Measurements from ENCODE around the gene KIAA0753.
"Not testable (repeated sequence)": the region's sequence is repeated elsewhere in the genome, so short reads cannot be mapped to it uniquely, and the experiment has no call there.

Gene KIAA0753

GRCh38 chr17:6597727-6598126, 42.8 kb downstream of the KIAA0753 start:
- DNase-seq (ENCODE audit: low read depth in 3 of 3, low spot score in 1 of 3) = no peak

- no peak for DNase-seq (ENCODE audit: low read depth in 3 of 3, low spot score in 1 of 3)
Observed at GRCh38 chr17:6596941-6597340, 43.6 kb downstream of the KIAA0753 start.

GRCh38 chr17:6596511-6596910, 44.0 kb downstream of the KIAA0753 start:
- DNase-seq (ENCODE audit: low read depth in 3 of 3, low spot score in 1 of 3) = no peak

- no peak for DNase-seq (ENCODE audit: low read depth in 3 of 3, low spot score in 1 of 3)
Observed at GRCh38 chr17:6596081-6596480, 44.4 kb downstream of the KIAA0753 start.

- DNase-seq (ENCODE audit: low read depth in 3 of 3, low spot score in 1 of 3) = not testable (repeated sequence)
Observed at GRCh38 chr17:6593371-6593770, 47.1 kb downstream of the KIAA0753 start.

- DNase-seq (ENCODE audit: low read depth in 3 of 3, low spot score in 1 of 3) = no peak
Observed at GRCh38 chr17:6592173-6592572, 48.3 kb downstream of the KIAA0753 start.

GRCh38 chr17:6591599-6592158, 48.8 kb downstream of the KIAA0753 start:
- no peak for DNase-seq (ENCODE audit: low read depth in 3 of 3, low spot score in 1 of 3)

GRCh38 chr17:6589266-6589946, 51.1 kb downstream of the KIAA0753 start:
- no peak for DNase-seq (ENCODE audit: low read depth in 3 of 3, low spot score in 1 of 3)

- no peak for DNase-seq (ENCODE audit: low read depth in 3 of 3, low spot score in 1 of 3)
Observed at GRCh38 chr17:6588165-6588564, 52.3 kb downstream of the KIAA0753 start.

GRCh38 chr17:6587310-6587709, 53.2 kb downstream of the KIAA0753 start:
- DNase-seq (ENCODE audit: low read depth in 3 of 3, low spot score in 1 of 3) = no peak

GRCh38 chr17:6583411-6583810, 57.1 kb downstream of the KIAA0753 start:
- no peak for DNase-seq (ENCODE audit: low read depth in 3 of 3, low spot score in 1 of 3)

- DNase-seq (ENCODE audit: low read depth in 3 of 3, low spot score in 1 of 3) = no peak
Observed at GRCh38 chr17:6580625-6581024, 59.9 kb downstream of the KIAA0753 start.

- no peak for DNase-seq (ENCODE audit: low read depth in 3 of 3, low spot score in 1 of 3)
Observed at GRCh38 chr17:6578491-6578890, 62.0 kb downstream of the KIAA0753 start.

- no peak for DNase-seq (ENCODE audit: low read depth in 3 of 3, low spot score in 1 of 3)
Observed at GRCh38 chr17:6577686-6578263, 62.7 kb downstream of the KIAA0753 start.

- DNase-seq (ENCODE audit: low read depth in 3 of 3, low spot score in 1 of 3) = no peak
Observed at GRCh38 chr17:6576038-6576785, 64.3 kb downstream of the KIAA0753 start.

GRCh38 chr17:6575596-6575988, 64.9 kb downstream of the KIAA0753 start:
- no peak for DNase-seq (ENCODE audit: low read depth in 3 of 3, low spot score in 1 of 3)

- no peak for DNase-seq (ENCODE audit: low read depth in 3 of 3, low spot score in 1 of 3)
Observed at GRCh38 chr17:6574687-6575595, 65.6 kb downstream of the KIAA0753 start.

- no peak for DNase-seq (ENCODE audit: low read depth in 3 of 3, low spot score in 1 of 3)
Observed at GRCh38 chr17:6573982-6574686, 66.4 kb downstream of the KIAA0753 start.

GRCh38 chr17:6573495-6573894, 67.0 kb downstream of the KIAA0753 start:
- DNase-seq (ENCODE audit: low read depth in 3 of 3, low spot score in 1 of 3) = not testable (repeated sequence)

GRCh38 chr17:6572972-6573370, 67.5 kb downstream of the KIAA0753 start:
- no peak for DNase-seq (ENCODE audit: low read depth in 3 of 3, low spot score in 1 of 3)

GRCh38 chr17:6571452-6571781, 69.1 kb downstream of the KIAA0753 start:
- no peak for DNase-seq (ENCODE audit: low read depth in 3 of 3, low spot score in 1 of 3)

All from stimulated activated CD4-positive, alpha-beta T cell treated with anti-CD3 and anti-CD28 coated beads, TNF-alpha, amount 100 ng/mL, for 1 hour (primary cell).